NCI-H1694 (cell line): ENCODE measurements around the gene FBXO44.

Source experiments
- DNase-seq: peaks from one replicate; lab custom pipeline; 2025; lab: John Stamatoyannopoulos, UW

Gene FBXO44

DNA sequence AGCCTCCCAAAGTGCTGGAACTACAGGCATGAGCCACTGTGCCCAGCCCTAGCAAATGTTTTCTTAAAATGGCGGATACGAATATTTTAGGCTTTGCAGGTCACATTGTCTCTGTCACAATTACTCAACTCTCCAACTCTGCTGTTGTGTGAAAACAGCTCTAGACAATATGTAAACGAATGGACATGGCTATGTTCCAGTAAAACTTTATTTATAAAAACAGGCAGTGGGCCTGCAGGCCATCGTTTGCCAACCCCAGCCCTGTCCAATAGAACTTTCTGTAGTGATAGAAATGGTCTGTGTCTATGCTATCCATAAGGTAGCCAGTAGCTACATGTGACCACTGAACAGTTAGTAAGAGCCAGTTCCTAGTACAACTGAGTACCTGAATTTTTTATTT is 5.1 kb downstream of the FBXO44 start:
- no peak for DNase-seq

- DNase-seq = no peak
These were observed 6.4 kb downstream of the FBXO44 start for GRCh38 chr1:11661103-11661502.

DNA sequence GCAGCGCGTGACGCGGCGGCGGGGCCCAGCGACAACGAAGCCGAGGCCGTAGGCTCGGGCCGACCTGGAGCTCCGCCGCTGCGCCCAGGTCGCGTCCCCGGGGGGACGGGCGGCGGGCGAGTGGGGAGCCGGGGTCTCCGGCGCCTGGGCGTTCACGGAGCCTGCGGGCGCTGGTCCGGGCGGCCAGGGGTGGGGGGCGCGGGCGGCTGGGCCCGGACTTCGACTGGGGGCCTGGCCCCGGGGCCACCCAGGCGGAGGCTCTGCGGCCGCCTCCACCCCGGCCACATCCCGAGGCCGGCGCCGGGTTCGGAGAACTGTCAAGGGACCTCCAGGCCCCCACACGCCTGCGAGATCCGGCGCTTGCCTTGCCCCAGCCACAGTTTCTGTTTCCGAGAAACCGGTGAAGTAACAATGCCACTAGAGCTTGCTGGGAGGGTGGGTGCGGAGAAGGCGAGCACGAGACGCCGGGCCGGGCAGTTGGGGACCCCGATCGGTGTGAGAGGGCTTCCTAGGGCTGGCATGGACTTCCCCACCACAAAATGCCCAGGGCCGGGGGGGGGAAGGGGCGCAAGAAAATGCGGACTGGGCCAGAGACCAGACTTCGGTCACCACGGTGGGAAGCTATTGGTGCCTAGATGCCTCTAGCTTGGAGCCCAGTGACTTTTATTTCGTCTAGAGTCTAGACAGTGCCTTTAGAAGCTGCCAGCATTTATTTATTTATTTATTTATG is 9.8 kb downstream of the FBXO44 start:
- no peak for DNase-seq

- DNase-seq = no peak
These were observed 13.8 kb downstream of the FBXO44 start for GRCh38 chr1:11668516-11668915.

DNA sequence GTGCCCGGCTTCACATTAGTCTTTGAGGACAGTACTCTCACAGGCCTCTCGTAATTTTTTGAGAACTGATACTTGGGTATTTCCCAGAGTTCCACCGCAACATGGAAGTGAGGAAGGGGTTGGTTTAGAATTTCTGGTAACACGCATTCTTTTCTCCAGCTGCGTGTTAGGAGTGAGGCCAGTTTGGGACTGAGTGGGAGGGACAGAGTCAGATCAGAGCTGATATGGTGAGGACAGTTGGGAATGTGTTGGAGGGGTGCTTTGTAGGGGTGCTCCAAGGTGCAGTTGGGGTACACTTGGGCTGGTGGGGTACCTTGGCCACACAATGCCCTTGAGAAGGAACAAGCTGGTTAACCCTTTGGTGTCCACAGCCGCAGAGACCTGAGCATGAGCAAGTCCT is 16.1 kb downstream of the FBXO44 start:
- DNase-seq = no peak

DNA sequence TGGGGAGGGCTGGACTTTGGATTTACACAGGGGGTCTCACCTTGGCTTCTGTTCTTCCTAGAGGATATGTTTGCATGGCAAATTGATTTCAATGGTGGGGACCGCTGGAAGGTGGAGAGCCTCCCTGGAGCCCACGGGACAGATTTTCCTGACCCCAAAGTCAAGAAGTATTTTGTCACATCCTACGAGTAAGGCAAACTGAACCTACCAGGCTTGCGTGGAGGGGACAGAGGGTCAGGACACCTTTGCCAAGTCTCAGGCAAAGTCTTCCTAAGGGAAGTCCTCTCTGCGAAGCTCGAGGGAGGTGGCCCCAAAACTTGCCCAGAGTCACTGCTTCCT is 16.5 kb downstream of the FBXO44 start:
- no peak for DNase-seq

GRCh38 chr1:11671544-11672286 is 17.0 kb downstream of the FBXO44 start:
- no peak for DNase-seq

- no peak for DNase-seq
These were observed 18.6 kb downstream of the FBXO44 start for GRCh38 chr1:11673089-11673769.

GRCh38 chr1:11674488-11674887 is 19.8 kb downstream of the FBXO44 start:
- DNase-seq = no peak

- no peak for DNase-seq
These were observed 20.6 kb downstream of the FBXO44 start for GRCh38 chr1:11675325-11675724.

DNA sequence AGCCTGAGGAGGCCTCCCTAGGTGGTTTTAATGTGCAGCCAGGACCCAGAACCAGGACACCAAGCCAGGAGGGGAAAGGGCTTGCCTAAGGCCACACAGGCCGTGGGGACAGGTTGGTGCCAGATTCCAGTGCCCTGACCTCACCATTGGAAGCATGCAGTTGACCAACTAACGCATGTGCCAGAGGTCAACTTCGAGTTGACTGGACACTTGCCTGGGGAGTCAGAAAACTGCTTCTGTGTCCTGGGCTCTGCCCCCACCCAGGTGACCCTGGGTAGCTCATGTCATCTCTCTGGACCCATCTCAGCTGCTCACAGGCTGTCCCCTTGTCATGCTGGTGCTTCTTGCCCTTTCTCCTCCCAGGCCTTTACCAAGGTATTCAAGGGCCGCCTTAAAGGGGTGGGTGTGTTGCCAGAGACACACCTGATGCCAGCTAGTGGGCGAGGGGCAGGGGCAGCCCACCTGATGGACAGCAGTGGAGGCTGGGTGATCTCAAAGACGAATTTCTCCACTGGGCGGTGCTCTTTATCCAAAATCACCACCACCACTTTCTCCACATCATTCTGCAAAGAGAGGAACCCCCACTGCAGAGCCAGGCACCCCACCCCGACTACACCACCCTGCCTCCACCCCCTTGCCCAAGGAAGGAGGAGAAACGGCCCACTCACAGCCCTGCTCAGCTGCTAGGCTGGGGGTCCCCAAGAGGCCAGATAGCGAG is 21.9 kb downstream of the FBXO44 start:
- DNase-seq = no peak

DNA sequence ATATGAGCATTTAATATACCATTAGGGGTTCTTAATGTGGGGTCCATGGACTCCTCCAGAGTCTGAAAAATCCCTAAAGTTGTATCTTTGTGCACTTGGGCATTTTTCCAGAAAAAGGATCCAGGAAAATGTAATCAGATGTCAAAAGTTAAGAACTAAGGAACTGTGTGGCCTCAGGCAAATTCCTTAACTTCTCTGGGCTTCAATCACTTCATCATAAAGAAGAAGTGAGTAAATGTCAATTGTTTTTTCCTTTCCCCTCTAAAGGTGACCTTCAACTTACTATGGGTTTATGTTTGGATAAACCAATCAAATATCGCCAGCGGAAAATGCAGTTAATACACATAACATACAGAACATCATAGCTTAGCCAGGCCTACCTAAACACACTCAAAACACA is 23.8 kb downstream of the FBXO44 start:
- DNase-seq = no peak

GRCh38 chr1:11680270-11681070 is 25.8 kb downstream of the FBXO44 start:
- no peak for DNase-seq

DNA sequence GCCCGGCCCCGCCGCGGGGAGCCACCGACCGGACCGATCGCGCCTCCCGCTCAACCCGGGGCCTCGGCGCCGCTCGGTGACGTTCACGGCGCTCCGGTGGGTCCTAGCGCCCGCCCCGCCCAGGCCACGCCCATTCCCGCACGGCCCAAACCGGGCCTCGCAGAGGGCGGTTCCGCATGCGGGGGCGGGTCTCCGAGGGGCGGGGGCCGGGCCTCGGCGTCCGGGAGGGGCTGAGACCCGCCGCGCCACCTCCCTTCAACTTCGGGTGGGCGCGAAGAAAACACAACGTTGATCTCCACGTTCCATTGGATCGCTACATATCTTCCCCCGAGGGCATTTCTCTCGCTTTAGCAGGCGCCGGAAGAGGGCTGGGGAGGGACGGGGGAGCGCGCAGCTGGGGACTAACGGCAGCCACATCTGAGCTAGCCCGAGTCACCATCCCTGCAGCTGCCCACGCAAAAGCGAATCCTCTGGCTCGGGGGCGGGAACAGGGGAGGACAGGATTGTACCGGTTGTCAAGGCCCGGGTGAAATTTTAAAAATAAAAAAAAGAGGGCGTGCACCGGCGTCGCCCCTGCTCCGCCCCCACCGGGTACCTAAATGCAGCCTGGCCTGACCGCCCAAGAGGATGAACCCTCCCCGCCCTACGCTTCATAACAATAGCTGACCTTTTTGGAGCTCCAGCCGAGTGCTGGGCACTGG is 26.5 kb downstream of the FBXO44 start, which contains the start of gene MAD2L2:
Gene MAD2L2 (minus strand): TSS at position 78 of the 701 bp plus-strand sequence. CDS start 547 bp downstream, outside the sequence.
- DNase-seq = peak; percentile 70

DNA sequence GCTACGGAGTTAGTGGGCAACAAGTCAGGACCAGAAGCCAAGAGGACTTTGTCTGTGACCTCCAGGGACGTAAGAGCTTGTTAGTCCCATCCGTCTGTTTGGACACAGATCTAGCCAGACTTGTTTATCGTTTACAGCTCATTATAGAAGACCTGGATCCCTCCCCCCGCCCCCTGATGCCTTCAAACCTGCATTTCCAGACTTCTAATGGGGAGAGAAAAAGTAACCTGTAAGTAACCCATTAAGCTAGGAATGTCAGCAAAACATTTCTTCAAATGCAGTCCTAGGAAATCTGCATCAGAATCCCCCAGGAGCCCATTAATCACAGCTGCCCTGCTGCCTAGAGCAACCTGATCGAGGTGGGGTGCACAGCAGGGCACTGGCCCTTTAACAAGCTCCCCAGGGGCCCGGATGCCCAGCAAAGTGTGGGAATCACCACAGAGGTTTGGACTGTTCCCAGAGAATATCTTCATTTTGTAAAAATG is 27.7 kb downstream of the FBXO44 start:
- no peak for DNase-seq

GRCh38 chr1:11682799-11683198 is 28.1 kb downstream of the FBXO44 start:
- no peak for DNase-seq

GRCh38 chr1:11684070-11684469 is 29.4 kb downstream of the FBXO44 start:
- DNase-seq = no peak

- no peak for DNase-seq
These were observed 30.6 kb downstream of the FBXO44 start for GRCh38 chr1:11685210-11685752.

- DNase-seq = no peak
These were observed 33.8 kb downstream of the FBXO44 start for GRCh38 chr1:11688506-11688905.
